OCI-LY1 (cell line): ENCODE data around the gene MAP3K20.

ENCODE experiments used
- EZH2 ChIP-seq: fragments of 200-600 bp; sonication (generic), shearing (Covaris generic); IDR thresholded peaks from 2 replicates; pipeline ENCODE4 v1.8.0; 2017; ENCODE audit warnings: borderline replicate concordance, mixed run types, mild to moderate bottlenecking, antibody characterized with exemption, low read length, moderate library complexity, mixed read lengths
- TF ChIP-seq, protein P1 (sequence below): fragments of 200-600 bp; sonication (generic), shearing (Covaris generic); IDR thresholded peaks from 2 replicates; pipeline ENCODE4 v1.5.1; 2017; ENCODE audit warnings: mild to moderate bottlenecking, antibody characterized with exemption, low read length, moderate library complexity, mixed read lengths

DNA sequence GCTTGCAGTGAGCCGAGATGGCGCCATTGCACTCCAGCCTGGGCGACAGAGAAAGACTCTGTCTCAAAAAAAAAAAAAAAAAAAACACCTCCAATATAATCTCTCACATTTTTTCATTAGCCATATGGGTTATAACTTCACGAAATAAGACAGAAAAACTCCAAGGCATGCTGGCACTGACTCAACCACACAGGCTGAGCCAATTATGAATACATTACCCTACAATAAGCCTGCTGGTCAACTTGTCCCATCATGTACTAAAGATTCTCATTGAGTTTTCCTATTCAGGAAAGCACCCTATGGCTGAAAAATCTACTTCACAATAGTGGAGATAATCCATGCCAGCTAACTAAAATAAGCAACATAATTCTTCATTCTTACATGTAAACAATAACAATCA lies 12.8 kb upstream of the MAP3K20 start:
- TF ChIP-seq, protein P1, sequence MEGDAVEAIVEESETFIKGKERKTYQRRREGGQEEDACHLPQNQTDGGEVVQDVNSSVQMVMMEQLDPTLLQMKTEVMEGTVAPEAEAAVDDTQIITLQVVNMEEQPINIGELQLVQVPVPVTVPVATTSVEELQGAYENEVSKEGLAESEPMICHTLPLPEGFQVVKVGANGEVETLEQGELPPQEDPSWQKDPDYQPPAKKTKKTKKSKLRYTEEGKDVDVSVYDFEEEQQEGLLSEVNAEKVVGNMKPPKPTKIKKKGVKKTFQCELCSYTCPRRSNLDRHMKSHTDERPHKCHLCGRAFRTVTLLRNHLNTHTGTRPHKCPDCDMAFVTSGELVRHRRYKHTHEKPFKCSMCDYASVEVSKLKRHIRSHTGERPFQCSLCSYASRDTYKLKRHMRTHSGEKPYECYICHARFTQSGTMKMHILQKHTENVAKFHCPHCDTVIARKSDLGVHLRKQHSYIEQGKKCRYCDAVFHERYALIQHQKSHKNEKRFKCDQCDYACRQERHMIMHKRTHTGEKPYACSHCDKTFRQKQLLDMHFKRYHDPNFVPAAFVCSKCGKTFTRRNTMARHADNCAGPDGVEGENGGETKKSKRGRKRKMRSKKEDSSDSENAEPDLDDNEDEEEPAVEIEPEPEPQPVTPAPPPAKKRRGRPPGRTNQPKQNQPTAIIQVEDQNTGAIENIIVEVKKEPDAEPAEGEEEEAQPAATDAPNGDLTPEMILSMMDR, result no peak
- no peak for TF ChIP-seq EZH2
